Natural killer cell (primary cell): ENCODE results near the gene ARHGAP24. TPM values are rescaled to one million over a fixed set of nuclear protein-coding genes. Genes with fewer than 3 reads are reported as not detected.

ENCODE experiments used
- ATAC-seq, 3 donors: fragments of 150-1000 bp in 2 of 3; fragments of 200-7000 bp in 1 of 3; cut with Tn5 transposase; 1 replicate in 1 of 3; 2 replicates in 2 of 3; pipeline ENCODE4 v1.10.0; 2021; ENCODE audit warnings: mild to moderate bottlenecking in 2 of 3, moderate library complexity in 2 of 3
- DNase-seq, 2 donors: peaks; one replicate each; pipeline versions ENCODE4 v3.0.0 to v3.0.0-alpha.2; 2013 to 2021; ENCODE audit warnings: mixed read lengths in 1 of 2
- H3K27ac ChIP-seq: one replicate; pipeline ENCODE4 v1.5.1; 2013; ENCODE audit warnings: mild to moderate bottlenecking, low read length
- H3K27me3 ChIP-seq: one replicate; pipeline ENCODE4 v1.6.1; 2013; ENCODE audit warnings: low read length; ENCODE audit not compliant: control insufficient read depth, insufficient read depth
- H3K36me3 ChIP-seq: one replicate; pipeline ENCODE4 v1.6.1; 2013; ENCODE audit warnings: low read length; ENCODE audit not compliant: control insufficient read depth, insufficient read depth
- H3K4me1 ChIP-seq: one replicate; pipeline ENCODE4 v1.6.1; 2013; ENCODE audit warnings: low read length; ENCODE audit not compliant: control insufficient read depth, insufficient read depth
- H3K4me3 ChIP-seq: one replicate; pipeline ENCODE4 v1.5.1; 2013; ENCODE audit warnings: low read length
- H3K9me3 ChIP-seq: one replicate; pipeline ENCODE4 v1.6.1; 2013; ENCODE audit warnings: low read length; ENCODE audit not compliant: control insufficient read depth, insufficient read depth
- H3K27ac Mint-ChIP-seq, 2 donors: one replicate each; pipeline ENCODE4 v1.8.0; 2022; ENCODE audit warnings: mild to moderate bottlenecking in 2 of 2, mixed read lengths in 2 of 2, moderate library complexity in 1 of 2
- H3K27me3 Mint-ChIP-seq, 2 donors: one replicate each; pipeline ENCODE4 v1.8.0; 2022; ENCODE audit warnings: low read depth in 2 of 2, mixed read lengths in 2 of 2
- H3K36me3 Mint-ChIP-seq: one replicate; pipeline ENCODE4 v1.8.0; 2022; ENCODE audit warnings: mixed read lengths
- H3K4me1 Mint-ChIP-seq, 2 donors: one replicate each; pipeline ENCODE4 v1.8.0; 2022; ENCODE audit warnings: mixed read lengths in 2 of 2
- H3K4me3 Mint-ChIP-seq: one replicate; pipeline ENCODE4 v1.8.0; 2022; ENCODE audit warnings: mild to moderate bottlenecking, moderate library complexity, mixed read lengths
- H3K9me3 Mint-ChIP-seq, 2 donors: one replicate each; pipeline ENCODE4 v1.8.0; 2022; ENCODE audit warnings: mixed read lengths in 2 of 2
- WGBS: methylation state at CpG from one replicate; pipeline ENCODE4 v1.1.7; 2013; ENCODE audit warnings: missing lambda C conversion rate; ENCODE audit not compliant: insufficient coverage; 5-methylcytosine and 5-hydroxymethylcytosine counted together
- intact Hi-C: fragments of 100-400 bp; cut with micrococcal nuclease; formaldehyde crosslinking; loops from one replicate; pipeline ENCODE4 v1.14.2; 2022
- total RNA-seq, 4 donors: library from RNA; stranded (reverse); fragments of 120-200 nt in 1 of 4; gene quantifications; one replicate each; pipeline versions ENCODE4 v1.2.3 to v1.2.4, GENCODE V29; 2013 to 2022
- TF ChIP-seq, protein P1 (sequence below): fragments of 200-600 bp; IDR thresholded peaks from one replicate; pipeline ENCODE4 v1.8.0; 2022; ENCODE audit warnings: antibody characterized with exemption

The ARHGAP24 gene
- total RNA-seq, 3 donors from 2014 or later (not counting 1 experiment from before 2014, with no cell fraction given) = 1.7 to 3.6 (median 1.7) TPM

- Mint-ChIP-seq H3K4me3 (no peak overlapping the region), H3K36me3 (no peaks in the 10 kb centered on the region), H3K9me3 (peaks cover 2 to 8% of the 10 kb centered on the region in 2 donors), H3K27me3 (no peaks in the 10 kb centered on the region), H3K4me1 (no peaks in the 10 kb centered on the region), H3K27ac (no peak overlapping the region)
- 75% methylated on average over 1 of the region's 2 CpGs for WGBS
- intact Hi-C loops = no loop called here
- no peak for ATAC-seq
- Histone ChIP-seq H3K36me3 (no peaks in the 10 kb centered on the region), H3K4me3 (no peak overlapping the region), H3K4me1 (no peaks in the 10 kb centered on the region), H3K27ac (no peak overlapping the region), H3K9me3 (no peaks in the 10 kb centered on the region), H3K27me3 (no peaks in the 10 kb centered on the region)
- TF ChIP-seq, protein P1, sequence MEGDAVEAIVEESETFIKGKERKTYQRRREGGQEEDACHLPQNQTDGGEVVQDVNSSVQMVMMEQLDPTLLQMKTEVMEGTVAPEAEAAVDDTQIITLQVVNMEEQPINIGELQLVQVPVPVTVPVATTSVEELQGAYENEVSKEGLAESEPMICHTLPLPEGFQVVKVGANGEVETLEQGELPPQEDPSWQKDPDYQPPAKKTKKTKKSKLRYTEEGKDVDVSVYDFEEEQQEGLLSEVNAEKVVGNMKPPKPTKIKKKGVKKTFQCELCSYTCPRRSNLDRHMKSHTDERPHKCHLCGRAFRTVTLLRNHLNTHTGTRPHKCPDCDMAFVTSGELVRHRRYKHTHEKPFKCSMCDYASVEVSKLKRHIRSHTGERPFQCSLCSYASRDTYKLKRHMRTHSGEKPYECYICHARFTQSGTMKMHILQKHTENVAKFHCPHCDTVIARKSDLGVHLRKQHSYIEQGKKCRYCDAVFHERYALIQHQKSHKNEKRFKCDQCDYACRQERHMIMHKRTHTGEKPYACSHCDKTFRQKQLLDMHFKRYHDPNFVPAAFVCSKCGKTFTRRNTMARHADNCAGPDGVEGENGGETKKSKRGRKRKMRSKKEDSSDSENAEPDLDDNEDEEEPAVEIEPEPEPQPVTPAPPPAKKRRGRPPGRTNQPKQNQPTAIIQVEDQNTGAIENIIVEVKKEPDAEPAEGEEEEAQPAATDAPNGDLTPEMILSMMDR = no peak
- no peak for DNase-seq
These were observed 491.4 kb downstream of the ARHGAP24 start for GRCh38 chr4:85966373-85966772.

DNA sequence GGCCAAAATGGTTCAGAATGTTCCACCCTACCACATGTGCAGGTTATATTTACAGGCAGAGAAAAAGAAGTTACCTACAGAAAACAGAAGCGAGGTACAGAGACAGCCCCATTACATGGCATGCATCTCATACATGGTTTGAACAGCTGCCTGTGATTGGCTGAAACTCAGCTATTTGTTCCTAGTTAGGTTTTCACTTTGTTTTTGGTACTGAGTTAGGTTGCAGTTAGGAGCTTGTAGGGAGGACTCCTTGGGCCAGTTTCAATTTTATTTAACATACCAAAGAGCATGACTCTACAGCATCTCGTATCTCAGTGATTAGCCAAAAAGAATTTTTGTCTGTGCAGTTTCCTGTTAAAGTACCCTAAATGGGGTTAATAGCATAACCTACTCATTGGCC lies 492.9 kb downstream of the ARHGAP24 start:
- H3K27ac ChIP-seq = no peak overlapping the region

DNA sequence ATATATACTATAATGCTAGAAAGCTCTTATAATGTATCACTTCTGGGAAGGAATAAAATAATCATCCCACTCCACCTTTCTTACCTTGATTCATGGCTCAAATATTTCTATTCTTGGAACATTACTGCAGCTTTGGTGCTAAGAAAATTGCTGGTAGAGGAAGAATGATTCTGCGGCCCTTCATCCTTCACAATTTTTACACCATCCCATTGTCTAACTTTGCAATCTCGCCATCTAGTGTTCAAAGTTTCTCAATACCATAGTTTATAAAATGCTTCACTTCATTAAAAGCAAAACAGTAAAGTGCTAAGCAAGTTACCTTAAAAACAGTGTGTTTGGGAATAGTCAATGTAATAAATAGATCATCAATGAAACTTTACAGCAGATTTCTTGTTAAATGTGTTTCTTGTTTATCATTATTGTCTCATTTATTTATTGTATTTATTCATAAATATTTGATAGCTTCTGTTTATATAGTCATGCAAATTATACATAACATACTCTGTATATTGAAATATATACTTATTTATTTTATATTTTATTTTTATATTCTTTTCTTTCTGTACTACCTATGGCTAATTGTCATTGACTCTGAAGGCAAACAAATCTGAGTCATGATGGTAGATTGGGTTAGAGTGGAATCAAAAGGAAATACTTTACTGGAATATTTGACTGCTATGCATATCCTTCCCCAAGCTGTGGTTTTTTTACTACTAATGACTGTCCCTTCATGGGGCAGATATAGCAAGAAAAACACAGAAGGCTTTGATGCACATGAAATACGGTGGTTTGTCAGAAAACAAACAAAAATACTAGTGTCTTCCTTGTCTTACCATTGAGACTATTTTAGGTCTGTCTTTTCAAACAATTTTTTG lies 494.2 kb downstream of the ARHGAP24 start:
- Mint-ChIP-seq H3K9me3 (peaks cover 4 to 6% of the 10 kb centered on the region in 2 donors), H3K36me3 (no peaks in the 10 kb centered on the region), H3K27ac (no peak overlapping the region), H3K27me3 (no peaks in the 10 kb centered on the region), H3K4me1 (no peaks in the 10 kb centered on the region), H3K4me3 (no peak overlapping the region)
- Histone ChIP-seq H3K27me3 (no peaks in the 10 kb centered on the region), H3K36me3 (no peaks in the 10 kb centered on the region), H3K4me1 (no peaks in the 10 kb centered on the region), H3K27ac (no peak overlapping the region), H3K4me3 (no peak overlapping the region), H3K9me3 (no peaks in the 10 kb centered on the region)
- intact Hi-C loops = no loop called here
- WGBS = 75% methylated on average over 1 of the region's 3 CpGs
- TF ChIP-seq, protein P1 = no peak
- DNase-seq (peak in 1 of 2 donors; percentile 9), ATAC-seq (no peak)

More for the DNA sequence above, 492.9 kb downstream of the ARHGAP24 start:
- 70% methylated on average over 1 of the region's 2 CpGs for whole genome bisulfite sequencing
- no peak overlapping the region for H3K4me3 ChIP-seq
- Mint-ChIP-seq H3K4me1 (no peaks in the 10 kb centered on the region), H3K27me3 (no peaks in the 10 kb centered on the region), H3K4me3 (no peak overlapping the region), H3K9me3 (peaks cover 4 to 8% of the 10 kb centered on the region in 2 donors), H3K36me3 (no peaks in the 10 kb centered on the region), H3K27ac (no peak overlapping the region)
- TF ChIP-seq, protein P1 = no peak
- no peaks in the 10 kb centered on the region for H3K27me3 ChIP-seq
- H3K4me1 ChIP-seq = no peaks in the 10 kb centered on the region
- intact Hi-C loops = no loop called here
- no peaks in the 10 kb centered on the region for H3K36me3 ChIP-seq
- H3K9me3 ChIP-seq = no peaks in the 10 kb centered on the region
- DNase-seq (no peak), ATAC-seq (no peak)
